Astrocyte (in vitro differentiated cells and primary cell): Measurements from ENCODE around the gene CCL26.
"Not testable (repeated sequence)": the region's sequence is repeated elsewhere in the genome, so short reads cannot be mapped to it uniquely, and the experiment has no call there.

Experiments
- EZH2 ChIP-seq: IDR thresholded peaks from 2 replicates; pipeline ENCODE4 v1.6.1; 2012; ENCODE audit warnings: mild to moderate bottlenecking, low read length, inconsistent platforms; ENCODE audit not compliant: insufficient read depth
- TF ChIP-seq, protein P1 (sequence below): IDR thresholded peaks from 2 replicates; pipeline ENCODE4 v1.5.1; 2011; ENCODE audit warnings: low read depth, mild to moderate bottlenecking, inconsistent platforms, low read length, moderate library complexity; ENCODE audit not compliant: insufficient read depth

GRCh38 chr7:75773958-75774357 lies 1.9 kb upstream of the CCL26 start:
- TF ChIP-seq, protein P1, sequence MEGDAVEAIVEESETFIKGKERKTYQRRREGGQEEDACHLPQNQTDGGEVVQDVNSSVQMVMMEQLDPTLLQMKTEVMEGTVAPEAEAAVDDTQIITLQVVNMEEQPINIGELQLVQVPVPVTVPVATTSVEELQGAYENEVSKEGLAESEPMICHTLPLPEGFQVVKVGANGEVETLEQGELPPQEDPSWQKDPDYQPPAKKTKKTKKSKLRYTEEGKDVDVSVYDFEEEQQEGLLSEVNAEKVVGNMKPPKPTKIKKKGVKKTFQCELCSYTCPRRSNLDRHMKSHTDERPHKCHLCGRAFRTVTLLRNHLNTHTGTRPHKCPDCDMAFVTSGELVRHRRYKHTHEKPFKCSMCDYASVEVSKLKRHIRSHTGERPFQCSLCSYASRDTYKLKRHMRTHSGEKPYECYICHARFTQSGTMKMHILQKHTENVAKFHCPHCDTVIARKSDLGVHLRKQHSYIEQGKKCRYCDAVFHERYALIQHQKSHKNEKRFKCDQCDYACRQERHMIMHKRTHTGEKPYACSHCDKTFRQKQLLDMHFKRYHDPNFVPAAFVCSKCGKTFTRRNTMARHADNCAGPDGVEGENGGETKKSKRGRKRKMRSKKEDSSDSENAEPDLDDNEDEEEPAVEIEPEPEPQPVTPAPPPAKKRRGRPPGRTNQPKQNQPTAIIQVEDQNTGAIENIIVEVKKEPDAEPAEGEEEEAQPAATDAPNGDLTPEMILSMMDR: not testable (repeated sequence)
- not testable (repeated sequence) for TF ChIP-seq EZH2
